Karpas-422 (cell line): ENCODE data around the gene BATF3. TPM values are rescaled to one million over a fixed set of nuclear protein-coding genes. Genes with fewer than 3 reads are reported as not detected.

Experiments
- DNase-seq: peaks from one replicate; pipeline ENCODE4 v3.0.0-alpha.2; 2015
- H2AFZ ChIP-seq: fragments of 200-600 bp; sonication (generic); 2 replicates; pipeline ENCODE4 v1.6.1; 2014; ENCODE audit warnings: antibody characterized with exemption, low read length, mixed read lengths
- H3K27ac ChIP-seq: fragments of 200-600 bp; sonication (generic); 2 replicates; pipeline ENCODE4 v1.5.1; 2014; ENCODE audit warnings: mild to moderate bottlenecking, low read length, moderate library complexity
- H3K27me3 ChIP-seq: fragments of 200-600 bp; sonication (generic); 2 replicates; pipeline ENCODE4 v1.6.1; 2014; ENCODE audit warnings: low read length, mixed read lengths
- H3K36me3 ChIP-seq: fragments of 200-600 bp; sonication (generic); 2 replicates; pipeline ENCODE4 v1.6.1; 2014; ENCODE audit warnings: low read length, mixed read lengths; ENCODE audit not compliant: insufficient read depth
- H3K4me1 ChIP-seq: fragments of 200-600 bp; sonication (generic); 2 replicates; pipeline ENCODE4 v1.6.1; 2014; ENCODE audit warnings: mild to moderate bottlenecking, low read length, mixed read lengths
- H3K4me2 ChIP-seq: fragments of 200-600 bp; sonication (generic); 2 replicates; pipeline ENCODE4 v1.6.1; 2014; ENCODE audit warnings: low read length, low read depth, mild to moderate bottlenecking; ENCODE audit not compliant: poor library complexity, severe bottlenecking
- H3K4me3 ChIP-seq: fragments of 200-600 bp; sonication (generic); 2 replicates; pipeline ENCODE4 v1.5.1; 2014; ENCODE audit warnings: mild to moderate bottlenecking, antibody characterized with exemption, low read length, mixed read lengths
- H3K79me2 ChIP-seq: fragments of 200-600 bp; sonication (generic); 2 replicates; pipeline ENCODE4 v1.6.1; 2014; ENCODE audit warnings: mild to moderate bottlenecking, low read length, mixed read lengths
- H3K9ac ChIP-seq: fragments of 200-600 bp; sonication (generic); 2 replicates; pipeline ENCODE4 v1.6.0; 2014; ENCODE audit warnings: low read length
- H3K9me2 ChIP-seq: fragments of 200-600 bp; sonication (generic), shearing (Covaris generic); replicated peaks from 2 replicates; pipeline ENCODE4 v1.6.0; 2014; ENCODE audit warnings: mild to moderate bottlenecking, low read length, moderate library complexity; ENCODE audit not compliant: insufficient read depth
- H3K9me3 ChIP-seq: fragments of 300-700, 200-600 bp; sonication (generic); 2 replicates; pipeline ENCODE4 v1.6.1; 2014; ENCODE audit warnings: low read length, mixed read lengths
- H4K20me1 ChIP-seq: fragments of 200-600 bp; sonication (generic); 2 replicates; pipeline ENCODE4 v1.6.1; 2014; ENCODE audit warnings: mild to moderate bottlenecking, antibody characterized with exemption, low read length, low read depth; ENCODE audit not compliant: insufficient read depth
- total RNA-seq: library from RNA; depleted of rRNA; stranded (reverse); fragments of >200 nt; shearing (Covaris generic); gene quantifications from 2 replicates; pipeline ENCODE4 v1.2.3, GENCODE V29; 2014; ENCODE audit warnings: low replicate concordance

The BATF3 gene
- total RNA-seq, 1 experiment from 2014 or later: 7.7 TPM

GRCh38 chr1:212684521-212685090 is 15.0 kb downstream of the BATF3 start:
- Histone ChIP-seq H4K20me1 (no peaks in the 10 kb centered on the region), H3K79me2 (no peaks in the 10 kb centered on the region), H3K4me2 (no peak overlapping the region), H3K36me3 (no peaks in the 10 kb centered on the region), H3K9me2 (no peaks in the 10 kb centered on the region), H3K4me3 (no peak overlapping the region), H3K4me1 (peaks cover 9% of the 10 kb centered on the region; the same call in 1 of the 2 replicates), H3K27ac (no peak overlapping the region), H3K9me3 (no peaks in the 10 kb centered on the region), H2AFZ (no peak overlapping the region), H3K9ac (no peak overlapping the region), H3K27me3 (no peaks in the 10 kb centered on the region)
- no peak for DNase-seq

GRCh38 chr1:212684076-212684475 is 15.6 kb downstream of the BATF3 start:
- Histone ChIP-seq H3K27me3 (no peaks in the 10 kb centered on the region), H3K9ac (no peak overlapping the region), H2AFZ (no peak overlapping the region), H3K27ac (no peak overlapping the region), H4K20me1 (no peaks in the 10 kb centered on the region), H3K9me3 (no peaks in the 10 kb centered on the region), H3K4me2 (no peak overlapping the region), H3K4me3 (no peak overlapping the region), H3K4me1 (peaks cover 9% of the 10 kb centered on the region; the same call in 1 of the 2 replicates), H3K9me2 (no peaks in the 10 kb centered on the region), H3K79me2 (no peaks in the 10 kb centered on the region), H3K36me3 (no peaks in the 10 kb centered on the region)
- DNase-seq: no peak

- peak; percentile 53 for DNase-seq
- Histone ChIP-seq H3K79me2 (no peaks in the 10 kb centered on the region), H3K9ac (peak overlapping the region; percentile 27; the same call in 1 of the 2 replicates), H3K9me3 (no peaks in the 10 kb centered on the region), H3K4me3 (no peak overlapping the region), H2AFZ (no peak overlapping the region), H3K4me1 (peaks cover 9% of the 10 kb centered on the region; the same call in 1 of the 2 replicates), H4K20me1 (no peaks in the 10 kb centered on the region), H3K27me3 (no peaks in the 10 kb centered on the region), H3K27ac (no peak overlapping the region; the same call in 1 of the 2 replicates), H3K36me3 (no peaks in the 10 kb centered on the region), H3K9me2 (no peaks in the 10 kb centered on the region), H3K4me2 (no peak overlapping the region)
Measured at GRCh38 chr1:212683357-212683722, 16.3 kb downstream of the BATF3 start.

- Histone ChIP-seq H3K79me2 (no peaks in the 10 kb centered on the region), H3K9me2 (no peaks in the 10 kb centered on the region), H3K9me3 (no peaks in the 10 kb centered on the region), H4K20me1 (no peaks in the 10 kb centered on the region), H3K27me3 (no peaks in the 10 kb centered on the region), H3K27ac (no peak overlapping the region), H3K9ac (no peak overlapping the region), H3K36me3 (no peaks in the 10 kb centered on the region), H3K4me2 (no peak overlapping the region), H3K4me3 (no peak overlapping the region), H3K4me1 (peaks cover 9% of the 10 kb centered on the region; the same call in 1 of the 2 replicates), H2AFZ (no peak overlapping the region)
- DNase-seq: no peak
Measured at GRCh38 chr1:212680680-212681389, 18.8 kb downstream of the BATF3 start.

GRCh38 chr1:212678456-212679410 is 20.9 kb downstream of the BATF3 start:
- no peaks in the 10 kb centered on the region for H3K9me3 ChIP-seq
- no peaks in the 10 kb centered on the region for H3K27me3 ChIP-seq
- DNase-seq: no peak
- H3K9me2 ChIP-seq: no peaks in the 10 kb centered on the region
- no peaks in the 10 kb centered on the region for H4K20me1 ChIP-seq
- H3K4me2 ChIP-seq: no peak overlapping the region
- H3K4me3 ChIP-seq: no peak overlapping the region
- H2AFZ ChIP-seq: no peak overlapping the region
- H3K79me2 ChIP-seq: no peaks in the 10 kb centered on the region
- H3K4me1 ChIP-seq: peaks cover 9% of the 10 kb centered on the region; the same call in 1 of the 2 replicates
- H3K36me3 ChIP-seq: no peaks in the 10 kb centered on the region
- H3K9ac ChIP-seq: no peak overlapping the region
- no peak overlapping the region for H3K27ac ChIP-seq

- Histone ChIP-seq H3K4me3 (no peak overlapping the region), H2AFZ (no peak overlapping the region), H3K27ac (no peak overlapping the region), H3K9me3 (no peaks in the 10 kb centered on the region), H3K9ac (no peak overlapping the region), H3K36me3 (no peaks in the 10 kb centered on the region), H3K4me2 (no peak overlapping the region), H3K4me1 (no peaks in the 10 kb centered on the region; the same call in 1 of the 2 replicates), H4K20me1 (no peaks in the 10 kb centered on the region), H3K27me3 (no peaks in the 10 kb centered on the region), H3K9me2 (no peaks in the 10 kb centered on the region), H3K79me2 (no peaks in the 10 kb centered on the region)
- DNase-seq: no peak
Measured at GRCh38 chr1:212677573-212677972, 22.1 kb downstream of the BATF3 start.

GRCh38 chr1:212677136-212677535 is 22.5 kb downstream of the BATF3 start:
- no peaks in the 10 kb centered on the region for H3K79me2 ChIP-seq
- no peak overlapping the region for H3K27ac ChIP-seq
- H3K9ac ChIP-seq: no peak overlapping the region
- H4K20me1 ChIP-seq: no peaks in the 10 kb centered on the region
- no peaks in the 10 kb centered on the region for H3K9me3 ChIP-seq
- H3K9me2 ChIP-seq: no peaks in the 10 kb centered on the region
- no peaks in the 10 kb centered on the region for H3K27me3 ChIP-seq
- no peak overlapping the region for H2AFZ ChIP-seq
- no peak overlapping the region for H3K4me3 ChIP-seq
- no peak for DNase-seq
- no peaks in the 10 kb centered on the region; the same call in 1 of the 2 replicates for H3K4me1 ChIP-seq
- H3K36me3 ChIP-seq: no peaks in the 10 kb centered on the region
- no peak overlapping the region for H3K4me2 ChIP-seq

- Histone ChIP-seq H3K27ac (no peak overlapping the region), H3K27me3 (no peaks in the 10 kb centered on the region), H3K36me3 (no peaks in the 10 kb centered on the region), H3K9me2 (no peaks in the 10 kb centered on the region), H3K9me3 (no peaks in the 10 kb centered on the region), H3K9ac (no peak overlapping the region), H2AFZ (no peak overlapping the region), H4K20me1 (no peaks in the 10 kb centered on the region), H3K4me3 (no peak overlapping the region), H3K79me2 (no peaks in the 10 kb centered on the region), H3K4me1 (peaks cover 10% of the 10 kb centered on the region), H3K4me2 (no peak overlapping the region)
- DNase-seq: no peak
Measured at GRCh38 chr1:212675675-212676074, 24.0 kb downstream of the BATF3 start.
